Chondrocyte (in vitro differentiated cells): Measurements from ENCODE around the gene NUTF2. TPM values are rescaled to one million over a fixed set of nuclear protein-coding genes. Genes with fewer than 3 reads are reported as not detected.
"Not testable (repeated sequence)": the region's sequence is repeated elsewhere in the genome, so short reads cannot be mapped to it uniquely, and the experiment has no call there.

ENCODE experiments used
- DNase-seq: peaks from one replicate; pipeline ENCODE4 v3.0.0; 2021; ENCODE audit warnings: mixed read lengths, low spot score
- H3K27ac Mint-ChIP-seq: one replicate; pipeline ENCODE4 v1.8.0; 2021; ENCODE audit warnings: mild to moderate bottlenecking, moderate library complexity, mixed read lengths; ENCODE audit not compliant: unreplicated experiment
- H3K27me3 Mint-ChIP-seq: 2 replicates; pipeline ENCODE4 v1.8.0; 2021; ENCODE audit warnings: low read depth, mixed read lengths
- H3K36me3 Mint-ChIP-seq: 2 replicates; pipeline ENCODE4 v1.8.0; 2021; ENCODE audit warnings: low read depth, mixed read lengths
- H3K4me1 Mint-ChIP-seq: 2 replicates; pipeline ENCODE4 v1.8.0; 2021; ENCODE audit warnings: low read depth, mild to moderate bottlenecking, mixed read lengths
- H3K4me3 Mint-ChIP-seq: one replicate; pipeline ENCODE4 v1.8.0; 2021; ENCODE audit warnings: mild to moderate bottlenecking, moderate library complexity, mixed read lengths; ENCODE audit not compliant: unreplicated experiment
- H3K9me3 Mint-ChIP-seq: 2 replicates; pipeline ENCODE4 v1.8.0; 2021; ENCODE audit warnings: low read depth, mixed read lengths
- CTCF ChIP-seq: fragments of 200-600 bp; sonication (generic); IDR thresholded peaks from 2 replicates; pipeline ENCODE4 v1.5.0; 2021; ENCODE audit warnings: antibody characterized with exemption, mild to moderate bottlenecking, moderate library complexity
- total RNA-seq: library from RNA; stranded (reverse); gene quantifications from 3 replicates; pipeline ENCODE4 v1.2.1, GENCODE V29; 2021

Gene NUTF2
- total RNA-seq, 1 donor from 2014 or later, result 135 TPM

- DNase-seq, result no peak
- H3K27ac Mint-ChIP-seq, result no peak overlapping the region
- TF ChIP-seq CTCF, result no peak
- no peaks in the 10 kb centered on the region for H3K27me3 Mint-ChIP-seq
- no peaks in the 10 kb centered on the region for H3K9me3 Mint-ChIP-seq
- peaks cover 10% of the 10 kb centered on the region for H3K36me3 Mint-ChIP-seq
- H3K4me1 Mint-ChIP-seq, result peaks cover 4% of the 10 kb centered on the region
- no peak overlapping the region for H3K4me3 Mint-ChIP-seq
Observed at GRCh38 chr16:67910158-67910557, 63.4 kb downstream of the NUTF2 start.

GRCh38 chr16:67914758-67915495, 68.2 kb downstream of the NUTF2 start:
- Mint-ChIP-seq H3K27ac (no peak overlapping the region), H3K27me3 (no peaks in the 10 kb centered on the region), H3K4me1 (peaks cover 35% of the 10 kb centered on the region), H3K9me3 (no peaks in the 10 kb centered on the region), H3K4me3 (no peak overlapping the region), H3K36me3 (peaks cover 1% of the 10 kb centered on the region)
- no peak for DNase-seq
- TF ChIP-seq CTCF, result no peak

GRCh38 chr16:67915496-67915769, 68.7 kb downstream of the NUTF2 start:
- H3K36me3 Mint-ChIP-seq, DNase-seq, H3K27ac Mint-ChIP-seq, H3K9me3 Mint-ChIP-seq, H3K27me3 Mint-ChIP-seq, H3K4me3 Mint-ChIP-seq: not testable (repeated sequence)
- peaks cover 35% of the 10 kb centered on the region for H3K4me1 Mint-ChIP-seq

GRCh38 chr16:67915831-67916723, 69.3 kb downstream of the NUTF2 start:
- H3K4me3 Mint-ChIP-seq, result no peak overlapping the region

GRCh38 chr16:67917140-67917851, 70.6 kb downstream of the NUTF2 start:
- Mint-ChIP-seq H3K36me3 (peaks cover 1% of the 10 kb centered on the region), H3K4me3 (no peak overlapping the region), H3K4me1 (peaks cover 39% of the 10 kb centered on the region), H3K27ac (peak overlapping the region; percentile 88), H3K27me3 (no peaks in the 10 kb centered on the region), H3K9me3 (no peaks in the 10 kb centered on the region)
- TF ChIP-seq CTCF, result no peak
- no peak for DNase-seq

More at GRCh38 chr16:67915831-67916723, 69.3 kb downstream of the NUTF2 start:
- no peaks in the 10 kb centered on the region for H3K9me3 Mint-ChIP-seq
- H3K4me1 Mint-ChIP-seq, result peaks cover 35% of the 10 kb centered on the region
- peak overlapping the region; percentile 74 for H3K27ac Mint-ChIP-seq
- H3K27me3 Mint-ChIP-seq, result no peaks in the 10 kb centered on the region
- TF ChIP-seq CTCF, result no peak
- H3K36me3 Mint-ChIP-seq, result no peaks in the 10 kb centered on the region
- DNase-seq, result no peak
